ENCODE measurements around the gene SRRM4.

Gene SRRM4

GRCh38 chr12:119117936-119118335 lies 136.6 kb downstream of the SRRM4 start:
- no peak for DNase-seq (ENCODE audit: low read depth in 2 of 2)

- no peak for DNase-seq (ENCODE audit: low read depth in 2 of 2)
Observed at GRCh38 chr12:119118625-119119024, 137.3 kb downstream of the SRRM4 start.

DNA sequence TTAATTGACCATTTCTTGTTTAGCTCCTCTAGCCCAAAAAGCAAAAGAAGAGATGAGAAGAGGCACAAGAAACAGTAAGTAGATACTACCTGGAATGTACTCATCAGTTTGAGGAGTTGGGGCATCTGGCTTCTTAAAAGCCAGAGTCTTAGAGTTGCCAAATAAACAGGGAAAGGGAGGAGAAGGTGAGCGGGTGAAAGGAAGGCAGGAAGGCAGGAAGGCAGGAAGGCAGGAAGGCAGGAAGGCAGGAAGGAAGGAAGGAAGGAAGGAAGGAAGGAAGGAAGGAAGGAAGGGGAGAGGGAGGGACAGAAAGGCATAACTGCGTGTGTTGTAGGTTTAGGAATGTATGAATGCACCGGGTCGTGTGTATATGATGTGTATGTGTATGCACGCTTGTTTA lies 140.7 kb downstream of the SRRM4 start:
- DNase-seq (ENCODE audit: low read depth in 2 of 2): no peak

- no peak for DNase-seq (ENCODE audit: low read depth in 2 of 2)
Observed at GRCh38 chr12:119122751-119123150, 141.4 kb downstream of the SRRM4 start.

- no peak for DNase-seq (ENCODE audit: low read depth in 2 of 2)
Observed at GRCh38 chr12:119128527-119128926, 147.2 kb downstream of the SRRM4 start.

GRCh38 chr12:119129827-119130434 lies 148.6 kb downstream of the SRRM4 start:
- no peak for DNase-seq (ENCODE audit: low read depth in 2 of 2)

DNA sequence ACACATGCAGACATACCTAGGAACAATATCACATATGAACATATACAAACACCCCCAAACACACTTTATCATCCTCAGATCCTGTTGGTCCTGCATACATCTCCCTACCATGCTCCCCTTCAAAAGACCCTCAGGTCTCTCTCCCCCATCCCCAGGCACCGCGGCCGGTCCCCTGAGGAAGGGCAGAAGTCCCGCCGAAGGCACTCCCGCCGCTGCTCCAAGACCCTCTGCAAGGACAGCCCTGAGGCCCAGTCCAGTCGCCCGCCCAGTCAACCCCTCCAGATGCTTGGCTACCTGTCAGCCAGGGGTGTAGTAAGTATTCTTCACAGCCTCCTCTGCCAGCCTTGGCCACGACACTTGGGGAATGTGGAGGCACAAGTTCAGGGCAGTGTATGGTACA lies 149.2 kb downstream of the SRRM4 start:
- no peak for DNase-seq (ENCODE audit: low read depth in 2 of 2)

DNA sequence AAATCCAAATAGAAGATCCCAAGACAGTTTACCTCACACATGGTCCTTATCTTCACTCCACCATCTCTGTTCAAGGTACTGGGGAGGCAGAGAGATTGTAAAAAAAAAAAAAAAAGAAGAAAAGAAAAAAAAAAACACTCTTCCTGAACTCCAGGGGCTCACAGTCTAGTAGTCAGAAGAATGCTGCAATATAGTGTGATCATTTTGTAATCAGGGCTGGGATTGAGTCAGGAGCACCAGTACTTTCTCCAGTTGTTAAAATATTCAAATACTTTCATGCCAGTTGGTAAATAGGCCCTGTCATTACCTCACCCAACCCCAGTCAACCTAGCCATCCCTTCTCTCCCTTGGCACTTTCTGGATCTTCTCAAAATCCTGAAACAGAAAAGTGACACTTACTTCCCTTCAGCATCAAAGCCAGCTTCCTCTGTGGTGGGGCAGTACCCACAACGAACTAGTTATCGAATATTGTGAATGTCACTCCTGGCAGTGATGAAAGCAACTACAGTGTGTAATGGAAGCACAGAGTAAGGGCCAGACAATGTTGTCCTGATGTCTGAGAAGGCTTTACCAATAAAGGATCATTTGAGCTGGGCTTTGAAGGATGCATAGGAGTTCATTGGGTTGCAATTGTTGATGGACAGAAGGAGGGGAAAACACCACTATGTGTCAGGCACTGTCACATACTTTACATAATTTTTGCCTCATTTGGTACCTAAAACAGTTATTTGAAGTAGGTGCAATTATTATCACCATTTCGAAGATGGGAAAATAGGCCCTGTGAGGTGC lies 153.1 kb downstream of the SRRM4 start:
- DNase-seq (ENCODE audit: low read depth in 2 of 2): no peak

- no peak for DNase-seq (ENCODE audit: low read depth in 2 of 2)
Observed at GRCh38 chr12:119136811-119137410, 155.6 kb downstream of the SRRM4 start.

DNA sequence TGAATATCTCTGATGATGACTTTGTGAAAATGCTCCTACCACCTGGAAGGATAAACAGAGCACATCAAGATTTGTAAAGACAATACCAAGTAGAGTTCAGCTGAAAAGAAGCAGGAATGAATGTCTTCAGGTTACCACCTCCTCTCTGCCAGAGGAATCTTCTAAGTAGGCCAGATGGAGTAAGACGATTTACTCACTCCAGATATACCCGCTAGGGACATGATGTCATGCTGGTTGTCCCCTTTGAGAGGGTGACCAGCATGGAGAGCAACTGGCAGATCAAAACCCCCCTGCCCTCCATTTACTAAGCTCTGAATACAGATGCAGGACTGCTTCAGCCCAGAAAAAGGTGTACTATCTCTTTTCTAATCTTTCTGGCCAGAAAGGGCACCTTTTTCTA lies 158.1 kb downstream of the SRRM4 start:
- no peak for DNase-seq (ENCODE audit: low read depth in 2 of 2)

- DNase-seq (ENCODE audit: low read depth in 2 of 2): no peak
Observed at GRCh38 chr12:119145367-119145766, 164.0 kb downstream of the SRRM4 start.

DNA sequence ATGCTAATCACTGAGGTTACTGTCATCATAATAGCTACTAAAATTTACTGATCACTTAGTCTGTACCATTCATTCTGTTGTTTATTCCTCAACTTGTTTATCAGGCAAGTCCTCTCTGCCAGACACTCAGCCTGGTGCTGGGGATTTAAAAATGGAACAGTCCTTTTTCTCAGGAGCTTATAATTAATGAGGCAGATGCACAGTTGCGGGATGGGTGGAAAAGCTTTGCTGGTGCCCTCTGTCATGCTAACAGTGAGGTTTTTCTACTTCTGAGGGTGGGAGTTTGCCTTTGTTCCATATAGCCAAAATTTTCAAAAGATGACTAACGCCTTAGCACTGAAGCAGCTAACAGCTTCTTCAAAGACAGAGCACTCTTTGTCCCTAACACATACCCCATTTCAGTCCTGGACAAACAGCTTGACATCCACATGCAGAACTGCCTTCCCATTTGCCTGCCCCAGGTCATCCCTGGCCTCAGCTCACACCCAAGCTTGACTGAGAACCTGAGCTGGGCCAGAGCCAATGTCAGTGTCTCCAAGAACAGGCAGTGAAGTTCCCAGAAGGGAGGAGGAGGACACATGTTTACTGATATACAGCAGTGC lies 166.6 kb downstream of the SRRM4 start:
- DNase-seq (ENCODE audit: low read depth in 2 of 2): no peak

DNA sequence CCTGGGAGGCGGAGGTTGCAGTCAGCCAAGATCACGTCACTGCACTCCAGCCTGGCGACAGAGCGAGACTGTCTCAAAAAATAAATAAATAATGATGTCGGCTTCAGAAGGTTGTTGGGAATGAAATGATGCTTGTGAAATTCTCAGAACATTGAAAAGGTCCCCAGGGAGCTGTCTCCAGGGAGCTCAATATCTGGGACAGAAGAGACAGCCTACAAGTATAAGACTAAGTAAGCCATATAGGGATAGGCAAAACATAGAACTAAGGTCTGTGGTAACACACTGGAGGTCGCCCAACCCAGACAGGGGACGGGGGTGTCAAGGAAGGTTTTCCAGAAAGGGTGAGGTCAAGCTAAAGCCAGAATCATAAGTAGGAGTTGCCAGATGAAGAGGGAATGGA lies 167.9 kb downstream of the SRRM4 start:
- DNase-seq (ENCODE audit: low read depth in 2 of 2): no peak

- no peak for DNase-seq (ENCODE audit: low read depth in 2 of 2)
Observed at GRCh38 chr12:119151445-119152026, 170.2 kb downstream of the SRRM4 start.

- no peak for DNase-seq (ENCODE audit: low read depth in 2 of 2)
Observed at GRCh38 chr12:119153477-119154434, 172.4 kb downstream of the SRRM4 start.

DNA sequence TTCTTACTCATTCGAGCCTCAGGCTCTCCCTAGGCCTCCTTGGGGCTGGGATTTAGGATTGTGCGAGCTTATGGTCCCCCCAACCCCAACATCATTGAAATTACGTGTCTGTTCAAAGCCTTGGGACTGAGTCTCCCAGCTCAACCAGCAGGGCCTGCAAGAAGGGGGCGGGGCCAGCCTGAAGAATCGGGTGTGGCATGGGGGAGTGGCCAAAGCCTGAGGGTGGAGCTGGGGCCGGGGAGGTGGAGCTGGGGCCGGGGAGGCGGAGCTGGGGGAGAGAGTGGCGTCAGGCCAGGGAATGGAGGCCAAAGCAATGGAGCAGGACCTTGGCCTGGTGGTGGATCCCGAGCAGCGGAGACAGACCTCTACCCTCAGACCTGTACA lies 173.1 kb downstream of the SRRM4 start:
- no peak for DNase-seq (ENCODE audit: low read depth in 2 of 2)

DNA sequence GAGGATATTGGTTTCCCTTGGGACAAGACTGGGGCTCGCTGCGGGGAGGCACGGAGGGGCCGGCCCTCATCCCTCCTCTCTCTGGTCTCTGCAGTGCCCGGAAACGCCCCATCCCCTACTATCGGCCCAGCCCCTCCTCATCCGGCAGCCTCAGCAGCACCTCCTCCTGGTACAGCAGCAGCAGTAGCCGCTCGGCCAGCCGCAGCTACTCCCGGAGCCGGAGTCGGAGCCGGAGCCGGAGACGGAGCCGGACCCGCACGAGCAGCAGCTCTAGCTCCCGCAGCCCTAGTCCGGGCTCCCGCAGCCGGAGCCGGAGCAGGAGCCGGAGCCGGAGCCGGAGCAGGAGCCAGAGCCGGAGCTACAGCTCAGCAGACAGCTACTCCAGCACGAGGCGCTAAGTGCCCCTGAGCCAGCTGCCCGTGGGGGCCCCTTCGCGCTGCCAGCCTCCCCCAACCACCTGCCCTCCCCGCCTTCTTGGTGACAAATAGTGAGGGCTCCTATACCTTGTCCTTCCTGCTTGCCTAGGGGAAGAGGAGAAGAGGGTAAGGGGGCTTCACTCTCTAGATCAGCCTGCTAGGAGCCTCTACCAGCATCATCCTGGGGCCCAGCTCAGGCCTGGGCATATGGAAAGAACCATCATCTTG lies 175.2 kb downstream of the SRRM4 start:
- no peak for DNase-seq (ENCODE audit: low read depth in 2 of 2)

GRCh38 chr12:119157528-119157927 lies 176.2 kb downstream of the SRRM4 start:
- no peak for DNase-seq (ENCODE audit: low read depth in 2 of 2)

DNA sequence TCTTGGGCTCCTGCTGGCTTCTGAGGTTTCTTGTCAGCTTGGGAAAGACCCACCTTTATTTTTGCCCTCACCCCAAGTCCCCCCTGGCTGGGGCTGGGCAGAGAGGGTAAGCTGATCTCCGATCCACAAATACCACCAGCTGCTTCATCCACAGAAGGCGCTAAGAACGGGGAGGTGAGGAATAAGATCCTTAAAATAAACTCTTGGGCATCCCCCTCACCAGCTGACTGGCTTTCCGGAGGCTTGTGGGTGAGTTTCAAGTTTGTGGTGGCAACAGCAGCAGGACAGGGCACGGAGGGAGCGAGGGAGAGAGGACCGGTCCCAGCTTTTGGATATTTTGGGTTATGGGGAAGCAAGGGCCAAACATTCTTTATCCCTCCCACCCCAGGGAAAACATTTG lies 176.6 kb downstream of the SRRM4 start:
- no peak for DNase-seq (ENCODE audit: low read depth in 2 of 2)

- DNase-seq (ENCODE audit: low read depth in 2 of 2): no peak
Observed at GRCh38 chr12:119158402-119158801, 177.1 kb downstream of the SRRM4 start.

GRCh38 chr12:119159844-119160243 lies 178.5 kb downstream of the SRRM4 start:
- DNase-seq (ENCODE audit: low read depth in 2 of 2): no peak
